Measurements from ENCODE around the gene PPP1R26. TPM values are rescaled to one million over a fixed set of nuclear protein-coding genes. Genes with fewer than 3 reads are reported as not detected.
A peak's percentile ranks its signal among the peaks of the same experiment; 100 is the strongest.

PPP1R26 gene
- total and polyA plus RNA-seq, 9 of the 15 experiments (the other 6 are each of a cell fraction or from before 2014, with no cell fraction given): 0.77 to 26.8 (median 9.3) TPM

GRCh38 chr9:135468854-135469521, 10.6 kb upstream of the PPP1R26 start:
- under 1% methylated on average over 16 of the region's 16 CpGs for WGBS (ENCODE audit: insufficient coverage, low coverage, missing lambda C conversion rate)
- peak; percentile 51 to 90 (median 62) for DNase-seq (ENCODE audit: extremely low read depth in 1 of 4, low spot score in 3 of 4)
- no peak for TF ChIP-seq SNAPC5 (CRISPR knock-in tag; IDR thresholded peaks at IDR 0.05)
- no peak for TF ChIP-seq ZNF699 (CRISPR knock-in tag; IDR thresholded peaks at IDR 0.05; ENCODE audit: insufficient replicate concordance)
- TF ChIP-seq SMARCE1 (IDR thresholded peaks at IDR 0.05): peak; percentile 91
- no peak for TF ChIP-seq ELF2 (CRISPR knock-in tag; IDR thresholded peaks at IDR 0.05)
- TF ChIP-seq DNMT1 (IDR thresholded peaks at IDR 0.05): no peak
- no peak for TF ChIP-seq KLF10 (CRISPR knock-in tag; IDR thresholded peaks at IDR 0.05)
- peak in 1 of 2 experiments; percentile 66; a peak in 2 of 4 replicates for TF ChIP-seq TBL1XR1 (IDR thresholded peaks at IDR 0.05; ENCODE audit: low read length in 2 of 2)
- TF ChIP-seq CHD4 (IDR thresholded peaks at IDR 0.05; ENCODE audit: insufficient read depth, insufficient replicate concordance, low read depth, low read length, poor library complexity, severe bottlenecking): no peak
- TF ChIP-seq ZNF668 (CRISPR knock-in tag; IDR thresholded peaks at IDR 0.05): no peak
- no peak for TF ChIP-seq CCAR2 (IDR thresholded peaks at IDR 0.05; ENCODE audit: low read depth, low read length)
- TF ChIP-seq ZNF347 (CRISPR knock-in tag; IDR thresholded peaks at IDR 0.05; ENCODE audit: low read depth): no peak
- 0 out of 4 replicates have a peak, but pooled peaks of 1 of the 2 experiments have one; percentile 77 for TF ChIP-seq RCOR1 (IDR thresholded peaks at IDR 0.05; ENCODE audit: borderline replicate concordance in 1 of 2, low read depth in 2 of 2, low read length in 2 of 2)
- TF ChIP-seq BCOR (IDR thresholded peaks at IDR 0.05): peak; percentile 83
- TF ChIP-seq NBN (IDR thresholded peaks at IDR 0.05; ENCODE audit: low read depth): peak; percentile 86; the same call in 1 of the 2 replicates
- peak; percentile 82; the same call in 1 of the 2 replicates for TF ChIP-seq MTA3 (IDR thresholded peaks at IDR 0.05; ENCODE audit: borderline replicate concordance)
- TF ChIP-seq, protein P1, sequence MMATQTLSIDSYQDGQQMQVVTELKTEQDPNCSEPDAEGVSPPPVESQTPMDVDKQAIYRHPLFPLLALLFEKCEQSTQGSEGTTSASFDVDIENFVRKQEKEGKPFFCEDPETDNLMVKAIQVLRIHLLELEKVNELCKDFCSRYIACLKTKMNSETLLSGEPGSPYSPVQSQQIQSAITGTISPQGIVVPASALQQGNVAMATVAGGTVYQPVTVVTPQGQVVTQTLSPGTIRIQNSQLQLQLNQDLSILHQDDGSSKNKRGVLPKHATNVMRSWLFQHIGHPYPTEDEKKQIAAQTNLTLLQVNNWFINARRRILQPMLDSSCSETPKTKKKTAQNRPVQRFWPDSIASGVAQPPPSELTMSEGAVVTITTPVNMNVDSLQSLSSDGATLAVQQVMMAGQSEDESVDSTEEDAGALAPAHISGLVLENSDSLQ (IDR thresholded peaks at IDR 0.05): peak; percentile 68
- TF ChIP-seq TAL1 (IDR thresholded peaks at IDR 0.05): peak; percentile 45; the same call in 1 of the 2 replicates
- TF ChIP-seq ZNF764 (CRISPR knock-in tag; IDR thresholded peaks at IDR 0.05; ENCODE audit: low read depth): no peak
- no peak for TF ChIP-seq ELK3 (CRISPR knock-in tag; IDR thresholded peaks at IDR 0.05)
- no peak for TF ChIP-seq ILF3 (IDR thresholded peaks at IDR 0.05; ENCODE audit: borderline replicate concordance)
- peak; percentile 83 for TF ChIP-seq SOX6 (IDR thresholded peaks at IDR 0.05)

More at GRCh38 chr9:135468854-135469521, 10.6 kb upstream of the PPP1R26 start:
- Histone ChIP-seq H3K9ac (ENCODE audit: insufficient read depth in 1 of 2, low read depth in 2 of 2, low read length in 2 of 2) (peak overlapping the region; percentile 66 to 79; a peak in 3 of 4 replicates), H3K27ac (ENCODE audit: extremely low read depth, low read depth, low read length) (peak overlapping the region; percentile 80), H3K4me3 (peak overlapping the region; percentile 15), H3K4me1 (replicated peaks in 1 of 2; ENCODE audit: control insufficient read depth in 2 of 2, insufficient read depth in 2 of 2, low read length in 2 of 2) (peaks cover 41 to 53% of the 10 kb centered on the region in 2 experiments), H3K9me1 (ENCODE audit: control insufficient read depth, insufficient read depth, low read length) (no peaks in the 10 kb centered on the region), H3K9me3 (replicated peaks; ENCODE audit: control insufficient read depth, insufficient read depth, low read depth, low read length) (no peaks in the 10 kb centered on the region), H3K4me2 (ENCODE audit: insufficient read depth, low read length) (peak overlapping the region; percentile 64), H3K27me3 (ENCODE audit: control insufficient read depth in 2 of 2, insufficient read depth in 2 of 2, low read length in 2 of 2) (no peaks in the 10 kb centered on the region), H4K20me1 (replicated peaks; ENCODE audit: control insufficient read depth, insufficient read depth, low read length) (no peaks in the 10 kb centered on the region), H2AFZ (ENCODE audit: low read depth, low read length) (peak overlapping the region; percentile 30), H3K36me3 (ENCODE audit: control insufficient read depth, insufficient read depth, low read length) (no peaks in the 10 kb centered on the region), H3K79me2 (ENCODE audit: control insufficient read depth, insufficient read depth, low read length) (no peaks in the 10 kb centered on the region)
- FAIRE-seq (peak; percentile 98), ATAC-seq (peak; percentile 88)
- ChIA-PET CTCF (ENCODE audit: low intra/inter-chr PET ratio) (no interaction called here), POLR2A (interaction anchor here (0.6 to 2.5 kb wide), 9 partner anchors 11 to 108 kb away, joined by 3 to 11 read pairs (median 3); no protein-coding TSS in a partner anchor)
- TSS peak; percentile 95 for BruUV-seq (replicated peaks)
- intact Hi-C loops (cut with micrococcal nuclease) (loop anchor here (2.0 kb wide), 1 partner anchor 28 kb away; no protein-coding TSS in a partner anchor), in situ Hi-C loops (cut with MboI) (no loop called here)

Data from K562 (cell line).